GM18502 (cell line): ENCODE results near the gene PROK2.
A peak's percentile ranks its signal among the peaks of the same experiment; 100 is the strongest.

Experiments used
- ATAC-seq: cut with Tn5 transposase; IDR thresholded peaks from one replicate; pipeline ENCODE4 v1.9.1; 2021; ENCODE audit warnings: mild to moderate bottlenecking; ENCODE audit not compliant: unreplicated experiment, poor library complexity

PROK2 gene

DNA sequence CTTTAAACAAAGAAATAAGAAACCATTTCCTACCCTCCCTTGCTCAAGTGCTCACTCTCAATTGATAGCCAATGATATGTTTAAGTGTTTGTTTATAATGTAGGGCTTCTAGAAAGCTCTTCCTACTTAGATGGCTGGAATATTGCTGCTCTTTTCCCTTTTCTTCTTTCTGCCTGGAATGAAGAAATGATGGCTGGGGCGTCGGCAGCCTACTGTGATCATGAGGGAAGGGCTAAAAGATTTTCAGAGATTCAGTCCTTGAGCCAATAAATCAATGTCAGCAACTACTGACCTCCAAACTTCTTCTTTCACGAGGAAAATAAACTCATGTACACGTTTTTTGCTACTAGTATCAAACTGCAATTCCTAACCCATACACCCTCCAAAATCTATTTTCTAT, 33.3 kb downstream of the PROK2 start:
- no peak for ATAC-seq

DNA sequence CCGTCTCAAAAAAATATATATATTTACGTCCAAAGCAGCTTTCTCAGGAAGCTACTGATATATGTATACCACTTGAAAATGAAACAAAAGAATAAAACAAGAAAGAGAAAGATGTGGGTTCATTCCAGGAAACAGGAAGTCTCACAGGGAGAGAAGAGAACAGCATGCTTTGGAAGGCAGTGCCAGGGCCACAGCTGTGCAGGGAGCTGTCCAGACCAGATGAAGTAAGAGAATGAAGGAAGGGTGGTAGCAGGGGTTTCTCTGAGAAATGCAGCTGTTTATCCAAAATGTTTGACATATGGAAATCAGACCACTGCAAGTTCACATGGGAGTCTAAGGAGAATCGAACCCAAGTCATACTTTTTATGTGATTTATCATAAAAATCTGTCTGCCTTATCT, 40.2 kb downstream of the PROK2 start:
- no peak for ATAC-seq

DNA sequence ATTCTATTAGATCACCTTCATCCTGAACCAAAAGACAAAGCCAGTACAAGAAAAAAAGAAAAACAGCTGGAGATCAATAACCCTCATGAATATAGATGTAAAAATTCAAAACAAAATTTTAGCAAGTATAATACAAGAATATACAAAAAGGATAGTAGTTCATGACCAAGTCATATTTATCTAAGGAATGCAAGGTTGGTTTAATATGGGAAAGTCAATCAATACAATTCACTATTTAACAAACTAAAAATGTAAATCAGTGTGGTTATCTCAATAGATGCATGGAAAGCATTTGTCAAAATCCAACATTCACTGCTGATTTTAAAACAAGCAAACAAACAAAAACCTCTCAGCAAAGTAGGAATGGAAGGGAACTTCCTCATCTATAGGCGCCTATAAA, 42.3 kb downstream of the PROK2 start:
- no peak for ATAC-seq

DNA sequence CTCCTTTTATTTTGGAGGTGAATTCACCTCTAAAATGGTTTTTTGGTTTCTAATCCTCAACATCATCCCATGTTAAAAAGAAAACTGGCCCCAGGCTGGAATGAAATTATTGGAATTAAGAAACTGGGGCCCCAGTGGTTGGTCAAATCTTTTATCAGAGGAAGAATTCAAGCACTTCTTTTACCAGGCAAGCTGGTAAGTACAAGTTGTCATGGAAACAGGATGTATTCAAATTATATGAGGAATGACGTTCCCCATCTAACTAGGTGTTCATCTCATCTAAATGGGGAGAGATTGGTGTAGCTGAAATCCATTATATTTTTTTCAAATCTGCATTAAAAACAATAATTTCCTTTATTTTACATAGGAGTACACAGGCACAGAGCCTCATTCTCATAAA, 50.1 kb downstream of the PROK2 start:
- ATAC-seq = no peak

DNA sequence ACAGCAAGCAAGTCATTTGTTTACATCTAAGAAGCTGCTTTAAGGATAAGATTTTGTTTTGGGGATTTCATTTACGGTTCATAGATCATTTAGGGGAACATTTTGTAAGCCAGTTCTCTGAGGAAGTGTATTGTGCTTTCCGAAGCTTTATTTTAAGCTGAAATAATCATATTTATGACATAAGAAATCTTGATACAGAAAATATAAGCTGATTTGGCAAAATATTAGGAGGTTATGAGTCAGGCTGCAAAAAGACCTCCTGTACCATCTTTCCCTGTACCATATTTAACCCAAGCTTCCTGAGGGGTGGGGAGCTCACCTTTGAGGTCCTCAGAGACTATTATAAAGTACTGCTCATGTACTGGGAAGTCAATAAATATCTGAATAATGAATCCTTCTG, 51.6 kb downstream of the PROK2 start:
- ATAC-seq = no peak

DNA sequence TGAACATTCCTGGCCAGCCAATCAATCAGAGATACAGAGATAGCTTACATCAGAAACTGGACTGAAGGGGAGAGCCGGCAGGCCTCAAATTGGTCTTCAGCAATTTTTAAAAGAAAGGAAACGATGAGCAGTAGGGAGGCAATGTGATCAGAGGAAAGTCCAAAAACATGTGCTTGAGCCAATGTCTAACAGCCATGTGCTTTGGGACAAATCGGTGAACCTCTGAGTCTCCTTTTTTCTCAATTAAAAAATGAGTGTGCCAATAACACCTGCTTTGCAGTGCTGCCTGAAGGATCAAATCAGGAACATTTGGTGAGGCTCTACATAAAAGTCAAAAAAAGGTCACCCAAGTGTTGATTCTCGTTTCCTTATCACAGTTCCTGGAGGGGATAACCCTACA, 52.3 kb downstream of the PROK2 start:
- ATAC-seq = no peak

DNA sequence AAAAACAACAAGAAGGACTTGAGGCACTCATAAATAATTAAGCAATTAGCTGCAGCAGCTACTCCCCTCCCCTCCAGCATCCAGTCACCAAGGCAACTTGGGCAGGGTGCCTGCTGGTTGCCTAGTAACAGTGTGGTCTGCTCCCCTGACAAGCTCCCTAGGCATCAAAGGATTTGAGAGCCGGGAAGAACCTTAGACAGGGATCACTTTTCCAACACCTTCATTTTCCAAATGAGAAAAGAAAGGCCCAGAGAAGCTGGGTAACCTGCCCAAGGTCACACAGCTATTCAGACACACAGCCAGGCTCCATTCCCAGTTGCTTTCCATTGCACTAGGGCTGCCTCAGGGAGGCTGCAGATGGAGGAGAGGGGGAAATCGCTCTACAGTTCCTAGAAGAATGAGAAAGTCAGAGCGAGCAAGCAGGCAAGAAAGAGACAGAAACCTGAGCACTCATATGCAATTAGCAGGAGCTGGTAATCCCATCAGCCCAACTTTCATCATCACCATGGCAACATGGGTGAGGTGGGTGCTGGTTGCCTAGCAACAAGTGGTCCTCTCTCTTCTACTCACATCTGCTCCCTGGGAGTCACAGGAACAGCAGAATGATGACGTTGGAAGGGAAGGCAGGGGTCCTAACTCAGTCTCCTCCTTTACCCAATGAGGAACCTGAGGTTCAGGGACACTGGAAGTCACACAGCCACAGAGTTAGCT, 56.2 kb downstream of the PROK2 start:
- ATAC-seq = no peak

DNA sequence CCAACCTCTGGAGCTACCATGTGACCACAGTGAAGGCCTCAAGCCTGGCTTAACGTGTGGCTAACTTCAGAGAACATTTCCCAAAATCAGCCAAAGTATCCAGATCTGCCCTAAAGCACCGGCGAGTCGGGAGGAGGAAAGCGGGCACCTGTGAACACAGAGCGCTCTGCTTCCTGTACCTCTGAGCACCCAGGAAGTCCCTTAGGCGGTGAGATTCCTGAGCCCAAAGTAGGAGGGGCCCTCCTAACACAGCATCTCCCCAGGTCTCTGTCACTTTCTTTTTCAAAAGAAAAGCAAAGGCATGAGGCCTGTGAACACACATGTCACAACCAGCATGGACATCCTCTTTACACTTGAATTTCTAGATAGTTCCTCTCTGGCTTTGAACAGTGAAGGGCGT, 58.8 kb downstream of the PROK2 start:
- no peak for ATAC-seq

DNA sequence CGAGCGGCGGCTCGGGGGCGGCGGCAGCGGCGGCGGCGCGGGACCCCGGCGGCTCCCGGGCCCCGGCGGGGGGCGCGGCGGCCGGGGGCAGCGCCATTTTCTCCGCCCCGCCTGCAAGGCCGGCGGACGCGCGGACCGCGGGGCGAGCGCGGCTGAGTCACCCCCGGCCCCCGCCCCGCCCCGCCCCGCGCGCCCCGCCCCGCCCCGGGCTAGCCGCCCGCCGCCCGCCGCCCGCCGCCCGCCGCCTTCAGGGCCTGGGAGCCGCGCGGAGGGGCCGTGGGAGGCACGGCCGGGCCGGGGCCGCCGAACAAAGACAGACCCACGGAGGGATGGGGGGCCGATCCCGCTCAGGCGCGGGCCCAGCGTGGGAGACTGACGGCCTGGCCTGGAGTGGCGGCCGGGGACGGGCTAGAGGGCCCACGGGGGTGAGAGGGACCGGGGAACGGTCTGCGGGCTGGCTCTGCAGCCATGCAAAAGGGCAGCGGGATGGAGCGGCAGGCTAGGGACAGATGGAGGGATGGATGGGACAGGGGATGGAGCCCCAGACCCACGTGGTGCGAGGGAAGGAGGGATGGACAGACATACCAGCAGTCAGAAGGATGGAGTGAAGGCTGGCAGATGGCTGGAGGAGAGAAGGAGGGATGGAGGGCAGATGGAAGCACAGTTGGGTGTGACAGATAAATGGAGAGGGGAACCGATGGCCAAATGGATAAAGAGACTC, 59.5 kb downstream of the PROK2 start, which contains the start of gene EIF4E3:
Gene EIF4E3 (minus strand): TSS at position 132 of the 721 bp plus-strand sequence. CDS start 35 bp downstream, at position 97.
- ATAC-seq = peak; percentile 52

DNA sequence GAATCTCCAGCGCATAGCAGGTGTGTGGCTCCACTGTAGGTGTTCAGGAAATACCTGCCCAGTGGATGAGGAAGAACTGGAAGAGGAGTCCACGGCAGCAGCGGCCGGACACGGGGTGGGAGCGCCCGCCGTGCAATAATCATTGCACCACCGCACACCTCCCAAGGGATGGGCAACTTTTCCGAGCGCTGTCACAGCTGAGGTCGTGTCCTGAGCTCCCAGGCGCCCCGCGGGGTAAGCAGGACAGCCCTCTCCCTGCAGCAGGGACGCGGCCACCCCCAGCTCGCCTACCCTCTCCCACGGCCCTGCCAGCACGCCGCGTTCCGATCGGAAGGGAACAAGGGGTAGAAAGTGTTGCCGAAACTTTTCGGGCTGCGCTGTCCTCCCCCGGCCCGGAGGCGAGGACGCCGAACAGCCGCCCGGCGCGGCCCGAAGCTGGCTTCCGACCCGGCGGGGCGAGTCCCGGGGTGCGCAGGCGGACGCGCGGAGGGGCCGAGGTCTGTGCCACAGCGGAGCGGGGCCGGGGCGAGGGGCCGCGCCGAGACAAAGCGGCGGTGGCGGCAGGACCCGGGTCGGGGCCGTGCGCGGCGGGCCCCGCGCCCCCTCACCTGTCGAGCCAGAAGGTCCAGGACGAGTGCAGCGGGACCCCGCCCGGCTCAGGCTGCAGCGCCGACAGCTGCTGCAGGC, 60.2 kb downstream of the PROK2 start:
- peak; percentile 50 for ATAC-seq

DNA sequence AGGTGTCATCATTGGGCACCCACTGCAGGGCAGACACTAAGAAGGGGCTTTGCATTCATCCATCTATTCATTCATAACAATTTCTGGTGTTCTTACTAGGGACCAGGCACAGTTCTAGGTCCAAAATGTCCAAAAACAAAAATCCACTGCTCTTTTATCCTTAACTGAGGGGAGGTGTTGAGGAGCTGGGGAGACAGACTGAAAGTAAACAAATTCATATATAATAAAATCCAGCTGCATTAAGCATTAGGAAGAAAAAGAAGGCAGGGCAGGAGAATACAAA, 60.8 kb downstream of the PROK2 start:
- ATAC-seq = no peak

DNA sequence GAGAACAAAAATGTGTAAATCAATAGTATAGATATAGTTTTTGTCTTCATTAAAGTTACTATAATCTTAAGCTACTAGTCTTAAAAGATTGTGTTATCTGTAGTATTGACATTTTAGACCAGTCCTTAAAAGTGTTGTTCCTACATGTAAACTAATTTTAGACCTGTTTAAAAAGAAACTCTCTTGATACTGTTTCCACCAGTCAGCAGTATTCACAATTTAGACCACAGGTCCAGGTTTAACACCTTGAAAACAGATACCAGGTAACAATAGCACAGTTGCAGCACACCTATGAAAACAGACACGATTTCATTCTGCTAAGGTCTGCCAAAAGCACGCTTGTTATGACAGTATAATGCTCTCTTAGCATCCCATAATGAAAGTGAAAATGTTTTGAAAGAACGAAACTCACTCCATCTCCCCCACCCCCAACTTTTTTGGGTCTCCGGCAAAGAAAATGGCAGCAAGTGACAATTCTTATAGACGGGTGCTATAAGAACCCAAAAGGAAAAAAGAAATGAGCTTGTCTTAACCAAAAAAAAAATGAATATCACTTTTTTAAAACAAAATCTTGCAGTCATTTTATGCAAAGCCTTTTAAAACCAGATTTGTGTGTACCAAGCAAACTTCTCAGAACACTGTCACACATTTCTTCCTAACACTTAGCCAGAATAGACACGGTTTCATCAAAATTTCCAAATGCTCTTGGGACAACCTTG, 61.3 kb downstream of the PROK2 start:
- no peak for ATAC-seq

DNA sequence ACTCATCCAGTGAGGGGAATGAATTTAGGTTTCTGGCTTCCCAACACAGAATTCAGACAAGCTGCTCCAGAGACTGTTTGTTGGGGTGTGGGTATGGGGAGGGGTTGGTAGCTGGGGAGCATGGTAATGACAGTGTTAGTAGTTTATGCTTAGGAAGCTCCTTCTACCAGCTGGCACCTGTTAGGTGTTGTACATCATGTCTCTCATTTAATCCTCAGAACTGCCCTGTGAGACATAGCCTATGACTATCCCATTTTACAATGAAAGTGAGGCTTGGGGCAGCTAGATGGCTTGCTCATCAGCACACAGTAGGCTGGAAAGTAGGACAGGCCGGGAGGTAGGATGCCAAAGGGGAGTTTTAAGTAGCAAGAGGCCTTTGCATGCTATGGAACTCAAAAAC, 62.3 kb downstream of the PROK2 start:
- no peak for ATAC-seq
